ENCODE results near the gene RTP4. TPM values are rescaled to one million over a fixed set of nuclear protein-coding genes. Genes with fewer than 3 reads are reported as not detected.

The RTP4 gene
- total and polyA plus RNA-seq, 2 of the 8 experiments (the other 6 are each of a cell fraction or from before 2014, with no cell fraction given) = not detected

- WGBS, 2 experiments (ENCODE audit: extremely low coverage in 1 of 2, insufficient coverage in 1 of 2, insufficient read length in 1 of 2, insufficient replicate concordance in 2 of 2, low coverage in 1 of 2, low lambda C conversion rate in 2 of 2, missing lambda C conversion rate in 1 of 2) = 82% methylated on average over 4 of the region's 4 CpGs; no CpG with 5 or more reads in 1 of the 2 experiments
- Histone ChIP-seq H3K14ac (ENCODE audit: insufficient read length) (no peak overlapping the region), H3K56ac (replicated peaks; ENCODE audit: insufficient read length, low read depth, low read length) (no peak overlapping the region), H3K4me2 (ENCODE audit: insufficient read depth in 1 of 2, low read depth in 2 of 2, low read length in 2 of 2) (no peak overlapping the region), H2BK120ac (replicated peaks; ENCODE audit: low read depth, low read length) (no peak overlapping the region), H2BK12ac (ENCODE audit: low read depth, low read length) (no peak overlapping the region), H4K20me1 (replicated peaks in 1 of 2; ENCODE audit: control insufficient read depth in 1 of 2, insufficient read depth in 2 of 2, low read length in 2 of 2) (no peaks in the 10 kb centered on the region), H3K4me1 (replicated peaks in 1 of 4; ENCODE audit: control insufficient read depth in 3 of 4, insufficient read depth in 4 of 4, low read length in 3 of 4) (no peaks in the 10 kb centered on the region), H4K91ac (replicated peaks; ENCODE audit: insufficient read length, low read length) (no peak overlapping the region), H3K18ac (ENCODE audit: extremely low read depth, low read length) (no peak overlapping the region), H2BK20ac (ENCODE audit: low read length) (no peak overlapping the region), H3K23ac (ENCODE audit: insufficient read length) (no peak overlapping the region), H3K9ac (replicated peaks in 1 of 4; ENCODE audit: extremely low read depth in 1 of 4, low read depth in 3 of 4, low read length in 3 of 4) (no peak overlapping the region), H3K4ac (replicated peaks; ENCODE audit: insufficient read length, low read depth, low read length) (no peak overlapping the region), H3K4me3 (ENCODE audit: extremely low read depth in 1 of 4, insufficient read depth in 2 of 4, low read depth in 3 of 4, low read length in 4 of 4) (no peak overlapping the region), H3K79me1 (ENCODE audit: low read depth, low read length) (no peaks in the 10 kb centered on the region), H3K36me3 (ENCODE audit: control insufficient read depth in 2 of 4, insufficient read depth in 4 of 4, low read length in 3 of 4) (no peaks in the 10 kb centered on the region), H2AK5ac (ENCODE audit: low read depth, low read length) (no peak overlapping the region), H2BK5ac (ENCODE audit: low read depth, low read length) (no peak overlapping the region), H3K27me3 (replicated peaks in 1 of 4; ENCODE audit: control insufficient read depth in 3 of 4, extremely low read depth in 1 of 4, insufficient read depth in 3 of 4, low read length in 3 of 4) (no peaks in the 10 kb centered on the region), H2AFZ (ENCODE audit: low read length) (no peak overlapping the region), H2BK15ac (ENCODE audit: low read length) (no peak overlapping the region), H3K79me2 (ENCODE audit: control insufficient read depth in 1 of 2, insufficient read depth in 2 of 2, low read length in 2 of 2) (no peaks in the 10 kb centered on the region), H3K23me2 (ENCODE audit: low read depth, low read length) (no peaks in the 10 kb centered on the region), H4K8ac (ENCODE audit: extremely low read depth, insufficient read depth, low read length) (no peak overlapping the region), H3K27ac (ENCODE audit: low read depth, low read length) (no peak overlapping the region), H3K9me3 (ENCODE audit: insufficient read depth in 2 of 2, low read depth in 1 of 2, low read length in 1 of 2) (no peaks in the 10 kb centered on the region), H4K5ac (ENCODE audit: insufficient read length, low read depth, low read length) (no peak overlapping the region)
- DNase-seq (ENCODE audit: low read depth in 1 of 2, low spot score in 2 of 2) (no peak), FAIRE-seq (no peak)
- TF ChIP-seq CBX5 (IDR thresholded peaks at IDR 0.05; ENCODE audit: low read depth, low read length) (no peak), SP2 (IDR thresholded peaks at IDR 0.05; ENCODE audit: low read length) (no peak), BRCA1 (IDR thresholded peaks at IDR 0.05; ENCODE audit: low read depth, low read length) (no peak), CEBPB (IDR thresholded peaks at IDR 0.05; ENCODE audit: low read depth, low read length) (no peak)
- ChIA-PET POLR2A (ENCODE audit: partially characterized antibody) (interaction anchor here (0.9 kb wide), 1 partner anchor 18 kb away, joined by 3 read pairs; no protein-coding TSS in a partner anchor), CTCF (ENCODE audit: partially characterized antibody) (interaction anchor here (1.2 to 1.8 kb wide), 3 partner anchors 10 to 85 kb away, joined by 4 to 5 read pairs (median 4); no protein-coding TSS in a partner anchor)
Observed at GRCh38 chr3:187403768-187404288, 35.6 kb downstream of the RTP4 start.
